HEK293T (cell line): ENCODE results near the gene NPIPB6.

Experiments
- CTCF ChIA-PET: fragments of 350-600 bp; formaldehyde crosslinking; extraction: SDS; loops from one replicate; lab custom pipeline; 2021; ENCODE audit warnings: antibody characterized with exemption, inconsistent platforms; lab: Yijun Ruan, JAX
- POLR2A ChIA-PET: fragments of 350-600 bp; formaldehyde crosslinking; extraction: SDS; loops from one replicate; lab custom pipeline; 2020; ENCODE audit warnings: antibody characterized with exemption, inconsistent platforms; lab: Yijun Ruan, JAX
- DNase-seq: peaks from one replicate; pipeline ENCODE4 v3.0.0; 2012; ENCODE audit warnings: mixed read lengths; ENCODE audit errors: extremely low spot score
- ARNT ChIP-seq: fragments of 450-650 bp; IDR thresholded peaks from 2 replicates; pipeline ENCODE4 v1.6.1; 2017; ENCODE audit warnings: mild to moderate bottlenecking
- BHLHE40 ChIP-seq: fragments of 450-650 bp; IDR thresholded peaks from 2 replicates; pipeline ENCODE4 v1.6.1; 2016; ENCODE audit warnings: mild to moderate bottlenecking, moderate library complexity, borderline replicate concordance
- CTBP1 ChIP-seq: fragments of 450-650 bp; IDR thresholded peaks from 2 replicates; pipeline ENCODE4 v1.6.1; 2016; ENCODE audit warnings: borderline replicate concordance
- ELF4 ChIP-seq: fragments of 450-650 bp; IDR thresholded peaks from 2 replicates; pipeline ENCODE4 v1.6.1; 2017; ENCODE audit warnings: antibody characterized with exemption
- FOXA1 ChIP-seq: fragments of 450-650 bp; IDR thresholded peaks from 2 replicates; pipeline ENCODE4 v1.6.1; 2016; ENCODE audit warnings: mild to moderate bottlenecking
- FOXK2 ChIP-seq: fragments of 450-650 bp; IDR thresholded peaks from 2 replicates; pipeline ENCODE4 v1.6.1; 2016; ENCODE audit warnings: mild to moderate bottlenecking
- FOXM1 ChIP-seq: fragments of 450-650 bp; IDR thresholded peaks from 2 replicates; pipeline ENCODE4 v1.6.1; 2017; ENCODE audit warnings: mild to moderate bottlenecking, borderline replicate concordance
- HDGF ChIP-seq: fragments of 450-650 bp; IDR thresholded peaks from 2 replicates; pipeline ENCODE4 v1.6.1; 2017; ENCODE audit warnings: antibody characterized with exemption, borderline replicate concordance
- L3MBTL2 ChIP-seq: fragments of 450-650 bp; conservative IDR thresholded peaks from 2 replicates; pipeline ENCODE4 v1.6.1; 2016; ENCODE audit warnings: mild to moderate bottlenecking
- LEF1 ChIP-seq: fragments of 450-650 bp; IDR thresholded peaks from 2 replicates; pipeline ENCODE4 v1.6.1; 2017; ENCODE audit warnings: mild to moderate bottlenecking, borderline replicate concordance
- NFRKB ChIP-seq: fragments of 450-650 bp; IDR thresholded peaks from 2 replicates; pipeline ENCODE4 v1.6.1; 2016; ENCODE audit warnings: mild to moderate bottlenecking, moderate library complexity
- PKNOX1 ChIP-seq: fragments of 450-650 bp; IDR thresholded peaks from 2 replicates; pipeline ENCODE4 v1.6.1; 2016
- SP1 ChIP-seq: fragments of 450-650 bp; IDR thresholded peaks from 2 replicates; pipeline ENCODE4 v1.6.1; 2017
- SUZ12 ChIP-seq: fragments of 450-650 bp; IDR thresholded peaks from 2 replicates; pipeline ENCODE4 v1.6.1; 2016; ENCODE audit warnings: mild to moderate bottlenecking
- TARDBP ChIP-seq: fragments of 450-650 bp; IDR thresholded peaks from 2 replicates; pipeline ENCODE4 v1.6.1; 2016
- ZNF384 ChIP-seq: fragments of 450-650 bp; IDR thresholded peaks from 2 replicates; pipeline ENCODE4 v1.6.1; 2016

Gene NPIPB6

DNA sequence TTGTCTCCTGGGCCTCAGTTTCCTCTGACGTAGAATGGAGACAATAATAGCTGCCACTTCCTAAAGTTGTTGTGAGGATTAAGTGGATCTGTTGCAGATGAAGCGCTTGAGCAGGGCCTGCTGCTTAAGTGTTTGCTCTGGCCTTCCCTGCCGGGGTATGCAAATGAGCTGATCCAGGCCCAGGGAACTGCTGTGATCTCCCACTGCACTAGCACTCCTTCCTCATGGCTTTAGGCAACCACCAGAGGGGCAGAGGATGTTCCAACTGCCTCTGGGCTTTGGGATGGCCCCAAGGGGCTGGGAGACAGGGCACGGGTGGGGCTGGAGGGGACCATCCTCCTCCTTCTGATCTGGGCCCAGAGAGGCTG, 64.8 kb downstream of the NPIPB6 start:
- ChIA-PET POLR2A (no interaction called here), CTCF (no interaction called here)
- TF ChIP-seq TARDBP = no peak
- no peak for TF ChIP-seq ARNT
- no peak for DNase-seq

- DNase-seq = no peak
- ChIA-PET CTCF (no interaction called here), POLR2A (no interaction called here)
- TF ChIP-seq FOXK2 (no peak), ARNT (no peak), LEF1 (no peak), CTBP1 (no peak), HDGF (no peak)
Measured at GRCh38 chr16:28297784-28298510, 65.4 kb downstream of the NPIPB6 start.

DNA sequence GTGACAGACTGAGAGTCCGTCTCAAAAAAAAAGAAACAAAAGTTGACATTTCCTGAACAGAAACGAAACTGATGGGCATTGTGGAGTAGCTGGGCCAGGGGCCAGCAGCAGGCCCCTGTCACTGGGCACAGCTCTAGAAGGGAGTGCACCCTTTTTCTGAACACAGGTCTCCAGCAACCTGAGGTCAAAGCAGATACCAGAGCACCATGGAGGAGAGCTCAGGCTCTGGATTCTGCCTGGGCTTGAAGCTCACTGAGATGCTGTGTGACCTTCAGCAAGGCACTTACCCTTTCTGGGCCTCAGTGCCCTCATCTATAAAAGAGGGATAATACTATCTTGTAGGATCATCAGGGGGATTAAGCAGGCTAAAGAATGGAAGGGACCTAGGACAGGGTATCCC, 66.0 kb downstream of the NPIPB6 start:
- TF ChIP-seq LEF1 (no peak), SUZ12 (no peak)
- ChIA-PET CTCF (no interaction called here), POLR2A (no interaction called here)
- no peak for DNase-seq

- POLR2A ChIA-PET = no interaction called here
- TF ChIP-seq NFRKB (no peak), FOXK2 (no peak)
- DNase-seq = no peak
- CTCF ChIA-PET = interaction anchor here (0.8 kb wide), 1 partner anchor 22 kb away, joined by 3 read pairs; no protein-coding TSS in a partner anchor
Measured at GRCh38 chr16:28295276-28295675, 68.0 kb downstream of the NPIPB6 start.

DNA sequence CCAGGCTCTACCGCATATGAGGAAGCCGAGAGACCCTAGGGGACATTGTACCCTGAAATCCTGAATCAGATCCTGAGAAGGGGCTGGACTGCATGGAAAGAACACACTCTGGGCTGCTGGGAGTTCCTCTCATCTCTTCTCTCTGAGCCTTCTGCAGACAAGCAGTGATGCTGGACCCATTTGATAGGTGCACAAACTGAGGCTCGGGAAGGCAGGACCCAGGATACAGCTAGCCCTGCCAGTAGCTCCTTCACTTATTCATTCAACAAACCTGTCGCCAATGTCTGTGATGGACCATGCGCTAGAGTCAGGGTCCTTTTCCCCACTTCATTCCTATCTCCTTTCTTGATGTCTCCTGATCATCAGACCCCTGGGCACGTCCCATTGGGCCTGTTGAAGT, 69.1 kb downstream of the NPIPB6 start:
- TF ChIP-seq LEF1 = no peak
- no peak for TF ChIP-seq ARNT
- TF ChIP-seq SP1 = no peak
- TF ChIP-seq SUZ12 = no peak
- TF ChIP-seq CTBP1 = no peak
- TF ChIP-seq NFRKB = no peak
- no peak for TF ChIP-seq FOXM1
- TF ChIP-seq ZNF384 = no peak
- no peak for TF ChIP-seq L3MBTL2
- no peak for TF ChIP-seq TARDBP
- no peak for TF ChIP-seq FOXK2
- TF ChIP-seq PKNOX1 = no peak
- TF ChIP-seq BHLHE40 = no peak
- no peak for TF ChIP-seq ELF4
- TF ChIP-seq FOXA1 = no peak
- no peak for TF ChIP-seq HDGF
- no peak for DNase-seq
- ChIA-PET CTCF (interaction anchor here (1.0 kb wide), 1 partner anchor 20 kb away, joined by 4 read pairs; no protein-coding TSS in a partner anchor), POLR2A (interaction anchor here (1.0 kb wide), 2 partner anchors 9 to 11 kb away, joined by 3 to 4 read pairs; no protein-coding TSS in a partner anchor)

GRCh38 chr16:28293601-28293960, 69.7 kb downstream of the NPIPB6 start:
- DNase-seq = no peak
- CTCF ChIA-PET = interaction anchor here (1.0 kb wide), 1 partner anchor 21 kb away, joined by 4 read pairs; no protein-coding TSS in a partner anchor
- POLR2A ChIA-PET = interaction anchor here (1.0 kb wide), 2 partner anchors 10 kb away, joined by 3 to 4 read pairs; no protein-coding TSS in a partner anchor
- TF ChIP-seq ELF4 (no peak), FOXM1 (no peak), LEF1 (no peak), FOXA1 (no peak), SP1 (no peak), PKNOX1 (no peak), SUZ12 (no peak), FOXK2 (no peak), L3MBTL2 (no peak), ARNT (no peak)

DNA sequence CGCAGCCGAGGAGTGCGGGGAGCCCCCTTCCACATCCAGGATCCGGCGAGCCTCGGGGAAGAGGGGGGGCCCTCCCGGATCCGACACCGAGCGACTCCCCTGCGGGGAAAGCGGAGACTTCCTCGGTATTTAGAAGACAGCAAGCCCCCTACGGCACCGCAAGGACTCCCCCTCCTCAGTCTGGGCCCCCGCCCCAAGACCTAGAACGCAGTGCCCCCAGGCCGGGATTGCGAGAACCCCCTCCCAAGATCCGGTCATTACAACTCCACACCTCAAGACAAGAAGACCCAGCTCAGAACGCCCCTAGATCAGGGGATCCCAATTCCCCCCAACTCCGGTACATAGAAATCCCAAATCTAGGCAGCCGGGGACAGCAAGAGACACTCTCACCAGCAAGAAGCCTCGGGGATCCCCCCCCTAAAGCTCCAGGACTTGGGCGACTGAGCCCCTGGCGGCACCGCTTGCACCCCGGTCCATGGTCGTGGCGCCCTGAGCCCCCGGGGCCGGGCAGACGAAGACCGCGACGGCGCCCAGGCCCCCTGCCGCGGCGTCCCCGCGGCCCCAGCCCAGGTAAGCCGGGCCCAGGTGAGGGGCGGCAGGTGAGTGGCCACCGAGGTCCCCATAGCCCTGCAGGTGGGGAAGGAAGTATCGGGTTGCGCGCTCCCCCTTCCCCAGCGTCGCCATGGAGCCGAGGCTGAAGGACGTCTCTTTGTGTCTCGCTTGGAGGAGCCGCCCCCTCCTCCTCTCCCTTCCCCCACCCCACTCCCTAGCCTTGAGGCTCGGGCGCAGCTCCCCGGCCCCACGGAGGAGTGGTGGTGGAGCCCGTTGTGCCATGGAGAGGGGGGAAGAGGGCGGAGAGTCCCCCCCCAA, 70.3 kb downstream of the NPIPB6 start:
- DNase-seq = peak; percentile 26
- CTCF ChIA-PET = interaction anchor here (1.4 kb wide), 1 partner anchor 16 kb away, joined by 3 read pairs; no protein-coding TSS in a partner anchor
- TF ChIP-seq TARDBP = no peak
- no peak for TF ChIP-seq ARNT
- TF ChIP-seq SP1 = no peak
- no peak for TF ChIP-seq FOXM1
- no peak for TF ChIP-seq CTBP1
- no peak for TF ChIP-seq ELF4
- no peak for TF ChIP-seq HDGF
- no peak for TF ChIP-seq FOXK2
- TF ChIP-seq ZNF384 = no peak
- no peak for TF ChIP-seq SUZ12
- TF ChIP-seq NFRKB = no peak
- TF ChIP-seq FOXA1 = no peak
- TF ChIP-seq LEF1 = no peak
- POLR2A ChIA-PET = interaction anchor here (0.9 to 2.0 kb wide), 8 partner anchors 8 to 553 kb away, joined by 3 to 15 read pairs (median 4); partner anchors contain the start of gene TUFM
